OCI-LY3 (cell line): ENCODE results near the gene HEMK1.

Source experiments
- H2AFZ ChIP-seq: fragments of 200-600, 300-600 bp; shearing (Covaris generic); 2 replicates; pipeline ENCODE4 v1.6.0; 2014; ENCODE audit warnings: antibody characterized with exemption, low read depth, low read length
- H3K27ac ChIP-seq: fragments of 200-600, 300-600 bp; sonication (generic); 2 replicates; pipeline ENCODE4 v1.5.1; 2014; ENCODE audit warnings: mild to moderate bottlenecking, low read length, moderate library complexity, mixed read lengths
- H3K27me3 ChIP-seq: fragments of 200-600, 300-600 bp; sonication (generic); 2 replicates; pipeline ENCODE4 v1.6.1; 2014; ENCODE audit warnings: low read depth, low read length, mixed read lengths
- H3K36me3 ChIP-seq: fragments of 200-600, 300-600 bp; sonication (generic); replicated peaks from 2 replicates; pipeline ENCODE3; 2014; ENCODE audit warnings: low read depth, low read length, mixed read lengths
- H3K4me1 ChIP-seq: fragments of 300-600, 200-600 bp; sonication (generic); 2 replicates; pipeline ENCODE4 v1.6.1; 2014; ENCODE audit warnings: low read length, mixed read lengths
- H3K4me2 ChIP-seq: fragments of 200-600, 300-600 bp; sonication (generic); 2 replicates; pipeline ENCODE4 v1.6.1; 2014; ENCODE audit warnings: low read length, mixed read lengths
- H3K4me3 ChIP-seq: fragments of 300-600, 200-600 bp; sonication (generic); 2 replicates; pipeline ENCODE4 v1.5.1; 2014; ENCODE audit warnings: antibody characterized with exemption, mild to moderate bottlenecking, low read length, moderate library complexity
- H3K79me2 ChIP-seq: fragments of 300-600, 200-600 bp; shearing (Covaris generic); 2 replicates; pipeline ENCODE4 v1.6.1; 2014; ENCODE audit warnings: mild to moderate bottlenecking, low read length, mixed read lengths
- H3K9ac ChIP-seq: fragments of 300-600, 200-600 bp; shearing (Covaris generic); 2 replicates; pipeline ENCODE4 v1.6.0; 2014; ENCODE audit warnings: mild to moderate bottlenecking, low read length, moderate library complexity
- H3K9me3 ChIP-seq: fragments of 200-600, 300-600 bp; shearing (Covaris generic); 2 replicates; pipeline ENCODE4 v1.6.1; 2014; ENCODE audit warnings: low read length, mixed read lengths; ENCODE audit not compliant: insufficient read depth
- H4K20me1 ChIP-seq: fragments of 200-600, 300-600 bp; sonication (generic); 2 replicates; pipeline ENCODE4 v1.6.1; 2016; ENCODE audit warnings: low read length, mixed read lengths; ENCODE audit not compliant: insufficient read depth
- EZH2phosphoT487 ChIP-seq: fragments of 200-600 bp; shearing (Covaris generic); IDR thresholded peaks from 2 replicates; pipeline ENCODE4 v1.6.1; 2018; ENCODE audit warnings: antibody characterized with exemption, mixed run types, low read depth
- TF ChIP-seq, protein P1 (sequence below): fragments of 200-600, 300-600 bp; sonication (generic); IDR thresholded peaks from 2 replicates; pipeline ENCODE4 v1.5.1; 2014; ENCODE audit warnings: antibody characterized with exemption, low read length, low read depth

Gene HEMK1

DNA sequence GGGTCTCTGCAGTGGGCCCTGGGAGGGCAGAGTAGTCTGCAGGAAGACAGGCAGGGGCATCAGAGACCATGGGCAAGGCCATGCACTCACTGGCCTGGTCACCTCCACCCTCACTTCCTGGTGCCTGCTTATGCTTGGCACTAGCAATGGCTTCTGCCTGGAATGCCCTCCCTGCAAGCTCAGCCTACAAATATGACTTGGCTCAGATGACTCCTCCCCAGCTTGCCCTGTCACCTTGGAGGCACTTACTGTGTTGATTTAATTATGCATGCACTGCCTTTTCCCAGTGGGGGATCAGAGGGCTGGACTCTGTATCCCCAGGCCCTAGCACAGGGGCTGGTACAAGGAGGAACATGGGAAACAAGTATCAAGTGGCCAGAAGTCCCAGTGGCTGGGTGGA is 9.6 kb upstream of the HEMK1 start:
- Histone ChIP-seq H3K4me3 (no peak overlapping the region), H3K4me1 (no peaks in the 10 kb centered on the region), H3K36me3 (no peaks in the 10 kb centered on the region), H3K27ac (no peak overlapping the region), H3K4me2 (no peak overlapping the region), H3K27me3 (peaks cover 9% of the 10 kb centered on the region), H3K79me2 (no peaks in the 10 kb centered on the region), H4K20me1 (no peaks in the 10 kb centered on the region), H3K9me3 (no peaks in the 10 kb centered on the region), H2AFZ (no peak overlapping the region), H3K9ac (no peak overlapping the region)
- no peak for TF ChIP-seq EZH2phosphoT487
- TF ChIP-seq, protein P1, sequence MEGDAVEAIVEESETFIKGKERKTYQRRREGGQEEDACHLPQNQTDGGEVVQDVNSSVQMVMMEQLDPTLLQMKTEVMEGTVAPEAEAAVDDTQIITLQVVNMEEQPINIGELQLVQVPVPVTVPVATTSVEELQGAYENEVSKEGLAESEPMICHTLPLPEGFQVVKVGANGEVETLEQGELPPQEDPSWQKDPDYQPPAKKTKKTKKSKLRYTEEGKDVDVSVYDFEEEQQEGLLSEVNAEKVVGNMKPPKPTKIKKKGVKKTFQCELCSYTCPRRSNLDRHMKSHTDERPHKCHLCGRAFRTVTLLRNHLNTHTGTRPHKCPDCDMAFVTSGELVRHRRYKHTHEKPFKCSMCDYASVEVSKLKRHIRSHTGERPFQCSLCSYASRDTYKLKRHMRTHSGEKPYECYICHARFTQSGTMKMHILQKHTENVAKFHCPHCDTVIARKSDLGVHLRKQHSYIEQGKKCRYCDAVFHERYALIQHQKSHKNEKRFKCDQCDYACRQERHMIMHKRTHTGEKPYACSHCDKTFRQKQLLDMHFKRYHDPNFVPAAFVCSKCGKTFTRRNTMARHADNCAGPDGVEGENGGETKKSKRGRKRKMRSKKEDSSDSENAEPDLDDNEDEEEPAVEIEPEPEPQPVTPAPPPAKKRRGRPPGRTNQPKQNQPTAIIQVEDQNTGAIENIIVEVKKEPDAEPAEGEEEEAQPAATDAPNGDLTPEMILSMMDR, result no peak

DNA sequence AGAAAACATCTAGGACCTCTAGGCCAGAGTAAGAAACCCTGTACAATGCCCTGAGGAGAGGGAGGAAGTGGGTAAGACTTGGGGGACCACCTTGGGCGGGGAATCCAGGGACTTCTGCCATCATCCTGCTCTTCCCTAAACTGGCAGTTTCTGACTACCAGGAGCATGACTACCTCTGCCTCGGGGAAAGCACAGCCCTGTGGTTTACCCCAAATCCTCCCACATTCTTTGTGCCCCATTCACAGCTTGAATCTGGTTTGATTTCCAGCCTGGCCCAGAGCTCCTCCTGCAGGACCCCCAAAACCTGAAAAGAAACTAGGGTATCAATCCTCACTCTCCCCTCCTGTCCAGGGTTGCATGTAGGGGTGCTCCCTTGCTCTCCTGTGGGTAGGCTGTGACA is 6.5 kb upstream of the HEMK1 start:
- no peak overlapping the region for H3K4me2 ChIP-seq
- H3K79me2 ChIP-seq, result no peaks in the 10 kb centered on the region
- no peaks in the 10 kb centered on the region for H3K9me3 ChIP-seq
- TF ChIP-seq, protein P1, result no peak
- TF ChIP-seq EZH2phosphoT487, result no peak
- H2AFZ ChIP-seq, result no peak overlapping the region
- no peaks in the 10 kb centered on the region for H3K36me3 ChIP-seq
- H3K4me1 ChIP-seq, result peaks cover 7% of the 10 kb centered on the region
- H3K27me3 ChIP-seq, result peaks cover 16% of the 10 kb centered on the region
- H3K4me3 ChIP-seq, result no peak overlapping the region
- no peaks in the 10 kb centered on the region for H4K20me1 ChIP-seq
- no peak overlapping the region for H3K27ac ChIP-seq
- no peak overlapping the region for H3K9ac ChIP-seq

DNA sequence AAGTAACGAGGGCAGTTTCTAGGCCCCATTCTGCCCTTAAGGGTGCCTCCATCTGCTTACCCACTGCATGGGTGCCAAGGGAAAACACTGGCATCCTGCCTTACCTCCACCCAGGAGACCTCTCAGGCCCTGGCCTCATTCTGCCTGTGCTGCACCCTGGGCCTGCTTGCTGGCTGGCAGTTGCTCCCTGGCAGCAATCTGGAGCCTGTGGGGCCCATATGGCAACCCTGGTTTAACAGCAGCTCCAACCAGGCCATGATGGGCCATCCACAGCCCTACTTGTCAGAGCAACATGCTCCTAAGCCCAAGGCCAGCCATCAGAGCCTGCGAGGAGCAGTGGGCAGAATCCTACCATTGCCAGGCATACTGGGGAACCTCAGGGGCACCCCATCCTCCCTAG is 5.5 kb upstream of the HEMK1 start:
- Histone ChIP-seq H3K27ac (no peak overlapping the region), H3K4me2 (no peak overlapping the region), H3K79me2 (no peaks in the 10 kb centered on the region), H3K27me3 (peaks cover 10% of the 10 kb centered on the region; the same call in 1 of the 2 replicates), H2AFZ (no peak overlapping the region), H3K4me3 (no peak overlapping the region), H3K9me3 (no peaks in the 10 kb centered on the region), H4K20me1 (no peaks in the 10 kb centered on the region), H3K36me3 (no peaks in the 10 kb centered on the region), H3K4me1 (peaks cover 13% of the 10 kb centered on the region), H3K9ac (no peak overlapping the region)
- TF ChIP-seq, protein P1, result no peak
- TF ChIP-seq EZH2phosphoT487, result no peak

DNA sequence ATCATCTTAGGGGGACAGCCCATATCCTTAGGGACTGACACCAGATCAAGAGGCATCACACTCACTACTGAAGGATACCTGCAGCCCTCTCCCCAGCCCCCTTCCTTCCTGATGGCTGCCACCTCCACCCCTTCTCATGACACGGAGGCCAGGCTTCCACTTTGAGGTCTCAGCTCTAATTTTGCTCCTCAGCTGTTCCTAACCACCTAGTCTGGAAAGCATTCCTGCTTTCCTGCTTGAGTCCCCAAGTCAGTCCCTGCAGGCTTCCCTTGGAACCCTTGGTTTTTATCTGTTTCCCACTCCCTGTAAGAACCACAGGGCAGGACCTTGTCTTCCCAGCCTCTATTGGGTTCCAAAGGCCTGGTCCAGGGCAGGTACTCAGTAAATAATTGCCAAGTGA is 5.0 kb upstream of the HEMK1 start:
- H3K4me2 ChIP-seq, result no peak overlapping the region
- TF ChIP-seq, protein P1, result no peak
- TF ChIP-seq EZH2phosphoT487, result no peak
- H3K9me3 ChIP-seq, result no peaks in the 10 kb centered on the region
- no peaks in the 10 kb centered on the region for H3K79me2 ChIP-seq
- no peak overlapping the region for H3K9ac ChIP-seq
- H3K36me3 ChIP-seq, result no peaks in the 10 kb centered on the region
- peaks cover 13% of the 10 kb centered on the region for H3K4me1 ChIP-seq
- H4K20me1 ChIP-seq, result no peaks in the 10 kb centered on the region
- H2AFZ ChIP-seq, result no peak overlapping the region
- no peak overlapping the region for H3K27ac ChIP-seq
- peaks cover 10% of the 10 kb centered on the region; the same call in 1 of the 2 replicates for H3K27me3 ChIP-seq
- no peak overlapping the region for H3K4me3 ChIP-seq
